Mammary epithelial cell (primary cell): Measurements from ENCODE around the gene TCF12.

Experiments used
- CTCF ChIP-seq, 2 donors: IDR thresholded peaks in 1 of 2; conservative IDR thresholded peaks in 1 of 2; 2 replicates each; pipeline ENCODE4 v1.5.1; 2011 to 2012; ENCODE audit warnings: inconsistent platforms in 2 of 2, low read length in 2 of 2, mild to moderate bottlenecking in 2 of 2, control low read depth in 1 of 2, low read depth in 1 of 2; ENCODE audit not compliant: insufficient read depth in 1 of 2; ENCODE audit errors: extremely low read depth in 1 of 2
- EZH2 ChIP-seq: IDR thresholded peaks from 2 replicates; pipeline ENCODE4 v1.6.1; 2012; ENCODE audit warnings: low read length, inconsistent platforms, borderline replicate concordance

GRCh38 chr15:57220205-57220604, 301.8 kb downstream of the TCF12 start:
- TF ChIP-seq EZH2 = no peak
- no peak for TF ChIP-seq CTCF (conservative IDR thresholded peaks at IDR 0.05 in 1 of 2, IDR thresholded peaks at IDR 0.05 in 1 of 2; ENCODE audit: extremely low read depth in 1 of 2, insufficient read depth in 1 of 2, low read depth in 1 of 2, low read length in 2 of 2)
